ENCODE results near the gene CASZ1. TPM values are rescaled to one million over a fixed set of nuclear protein-coding genes. Genes with fewer than 3 reads are reported as not detected.

The CASZ1 gene
- total RNA-seq, 1 experiment from 2014 or later: 3.9 TPM

DNA sequence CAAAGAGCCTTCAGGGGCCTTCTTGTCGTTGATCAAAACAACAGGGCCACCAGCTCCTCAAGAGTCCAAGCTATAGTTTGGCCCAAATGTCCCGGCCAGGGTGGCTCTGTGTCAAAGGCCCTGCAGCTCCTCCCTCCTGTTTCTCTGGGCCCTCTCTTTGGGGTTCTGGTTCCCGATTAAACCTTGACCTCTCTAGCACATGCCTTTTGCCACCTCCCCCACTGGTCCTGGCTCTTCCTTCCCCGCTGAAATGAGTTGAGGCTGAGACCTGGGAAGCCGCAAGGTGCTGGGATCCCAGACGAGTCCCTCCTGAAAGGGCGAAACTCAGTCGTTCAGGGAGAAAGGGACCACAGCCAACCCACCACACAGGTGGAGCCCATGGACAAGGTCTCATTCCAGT lies 56.9 kb downstream of the CASZ1 start:
- no peak overlapping the region for H4K91ac ChIP-seq (ENCODE audit: insufficient read length, low read depth, low read length)

More for the DNA sequence above, 56.9 kb downstream of the CASZ1 start:
- no peak for DNase-seq
- Histone ChIP-seq H3K27me3 (ENCODE audit: insufficient read depth, low read length) (no peaks in the 10 kb centered on the region), H2BK120ac (ENCODE audit: low read depth, low read length, poor library complexity, severe bottlenecking) (no peak overlapping the region), H2BK15ac (ENCODE audit: low read depth, low read length) (no peak overlapping the region), H4K5ac (ENCODE audit: insufficient read length, low read depth, low read length) (no peak overlapping the region), H2AK5ac (ENCODE audit: insufficient read length, low read length) (no peak overlapping the region), H3K18ac (ENCODE audit: insufficient read length, low read depth, low read length) (no peak overlapping the region), H3K4me2 (ENCODE audit: insufficient read depth, insufficient read length, low read length) (no peak overlapping the region), H3K79me1 (ENCODE audit: insufficient read depth, low read depth, low read length, poor library complexity, severe bottlenecking) (no peaks in the 10 kb centered on the region), H2AFZ (ENCODE audit: low read length) (no peak overlapping the region), H4K8ac (replicated peaks; ENCODE audit: insufficient read length, low read depth, low read length) (no peak overlapping the region), H3K23me2 (ENCODE audit: insufficient read length, low read depth, low read length, poor library complexity, severe bottlenecking) (no peaks in the 10 kb centered on the region), H3K14ac (ENCODE audit: insufficient read depth, low read length) (no peak overlapping the region; the same call in 1 of the 2 replicates), H3K4ac (ENCODE audit: low read depth, low read length) (no peak overlapping the region), H2BK12ac (ENCODE audit: insufficient read length, low read depth, low read length) (no peak overlapping the region), H3K27ac (ENCODE audit: insufficient read length, low read depth, low read length) (no peak overlapping the region), H2BK5ac (ENCODE audit: insufficient read length, low read length) (no peak overlapping the region), H3T11ph (ENCODE audit: low read length) (no peak overlapping the region), H3K79me2 (ENCODE audit: insufficient read depth, low read length) (no peaks in the 10 kb centered on the region), H3K56ac (ENCODE audit: insufficient read length, low read depth, low read length) (no peak overlapping the region), H2BK20ac (ENCODE audit: low read depth, low read length, poor library complexity, severe bottlenecking) (no peak overlapping the region), H3K9ac (ENCODE audit: extremely low read depth, insufficient read length, low read length) (no peak overlapping the region), H4K20me1 (ENCODE audit: control insufficient read depth, insufficient read depth, insufficient read length) (no peaks in the 10 kb centered on the region), H3K23ac (ENCODE audit: insufficient read length, low read depth, low read length) (no peak overlapping the region), H3K4me1 (ENCODE audit: insufficient read depth, low read length) (peaks cover 2% of the 10 kb centered on the region; the same call in 1 of the 2 replicates), H3K9me3 (ENCODE audit: control insufficient read depth, low read depth, low read length) (no peaks in the 10 kb centered on the region)
- peaks cover 30 to 47% of the 10 kb centered on the region in 2 experiments for H3K4me1 Mint-ChIP-seq
- H3K27ac Mint-ChIP-seq: peak overlapping the region in 2 of 3 experiments; percentile 45 to 82; a peak in 2 of 7 replicates
- no peaks in the 10 kb centered on the region for H3K36me3 Mint-ChIP-seq (ENCODE audit: insufficient read depth in 1 of 3, low read depth in 3 of 3)
- no peak overlapping the region for H3K4me3 Mint-ChIP-seq
- no CpG with 5 or more reads among the region's 8 CpGs for WGBS (ENCODE audit: extremely low coverage, insufficient read length, low lambda C conversion rate)
- H3K9me3 Mint-ChIP-seq: no peaks in the 10 kb centered on the region
- no peak for TF ChIP-seq CTCF (conservative IDR thresholded peaks at IDR 0.05)
- no peaks in the 10 kb centered on the region; the same call in 1 of the 2 replicates for H3K27me3 Mint-ChIP-seq (ENCODE audit: low read depth)

Data from H9 (cell line).